HAP-1 (cell line): Measurements from ENCODE around the gene SCGB1D1.

Experiments used
- DNase-seq, 2 experiments: peaks; one replicate each; pipeline ENCODE4 v3.0.0-alpha.2; 2016 to 2020; ENCODE audit warnings: low spot score in 2 of 2
- H3K27me3 ChIP-seq: fragments of 250-450 bp; sonication (Bioruptor Pico); 2 replicates; pipeline ENCODE4 v1.5.1; 2020; ENCODE audit warnings: low read depth, mild to moderate bottlenecking, moderate library complexity
- H3K36me3 ChIP-seq: fragments of 250-450 bp; sonication (Bioruptor Pico); replicated peaks from 2 replicates; pipeline ENCODE4 v1.5.1; 2020; ENCODE audit warnings: mild to moderate bottlenecking
- H3K4me1 ChIP-seq: fragments of 250-450 bp; sonication (Bioruptor Pico); 2 replicates; pipeline ENCODE4 v1.5.1; 2020; ENCODE audit warnings: mild to moderate bottlenecking
- H3K4me3 ChIP-seq: fragments of 250-450 bp; sonication (Bioruptor Pico); 2 replicates; pipeline ENCODE4 v1.5.1; 2020; ENCODE audit warnings: mild to moderate bottlenecking, moderate library complexity
- H3K9me3 ChIP-seq: fragments of 250-450 bp; sonication (Bioruptor Pico); 2 replicates; pipeline ENCODE4 v1.5.1; 2020; ENCODE audit warnings: mild to moderate bottlenecking, moderate library complexity
- in situ Hi-C: fragments of 300-500 bp; cut with MboI; formaldehyde crosslinking; loops from 3 replicates; pipeline ENCODE4 v1.14.3; 2020; ENCODE audit warnings: low sequenced_read_pairs, inconsistent platforms, mixed read lengths

SCGB1D1 gene

GRCh38 chr11:62221498-62221897 lies 31.5 kb downstream of the SCGB1D1 start:
- DNase-seq = no peak
- in situ Hi-C loops = no loop called here
- H3K4me1 ChIP-seq = no peaks in the 10 kb centered on the region
- no peaks in the 10 kb centered on the region for H3K36me3 ChIP-seq
- H3K9me3 ChIP-seq = peaks cover 8% of the 10 kb centered on the region
- no peak overlapping the region for H3K4me3 ChIP-seq
- H3K27me3 ChIP-seq = no peaks in the 10 kb centered on the region

GRCh38 chr11:62223095-62223494 lies 33.1 kb downstream of the SCGB1D1 start:
- in situ Hi-C loops = no loop called here
- Histone ChIP-seq H3K27me3 (no peaks in the 10 kb centered on the region), H3K4me3 (no peak overlapping the region), H3K9me3 (peaks cover 8% of the 10 kb centered on the region), H3K4me1 (no peaks in the 10 kb centered on the region), H3K36me3 (no peaks in the 10 kb centered on the region)
- no peak for DNase-seq

DNA sequence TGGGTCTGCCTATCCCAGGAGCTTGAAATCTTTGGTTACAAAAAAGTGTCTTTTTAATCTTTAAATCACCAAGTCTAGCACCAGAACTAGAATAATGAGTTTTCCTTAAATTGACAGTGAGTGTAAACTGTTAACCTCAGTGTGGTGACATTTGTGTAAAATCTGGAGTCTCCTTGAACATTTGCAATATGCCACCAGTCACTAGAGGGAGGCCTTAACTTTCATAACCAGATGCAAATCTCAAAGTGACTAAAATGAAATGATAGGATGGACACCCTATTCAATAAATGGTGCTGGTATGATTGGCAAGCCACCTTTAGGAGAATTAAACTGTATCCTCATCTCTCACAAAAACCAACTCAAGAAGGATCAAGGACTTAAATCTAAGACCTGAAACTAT lies 43.7 kb downstream of the SCGB1D1 start:
- DNase-seq = no peak
- H3K27me3 ChIP-seq = peaks cover 9% of the 10 kb centered on the region
- no peaks in the 10 kb centered on the region for H3K36me3 ChIP-seq
- no peaks in the 10 kb centered on the region for H3K9me3 ChIP-seq
- in situ Hi-C loops = no loop called here
- H3K4me1 ChIP-seq = no peaks in the 10 kb centered on the region
- H3K4me3 ChIP-seq = no peak overlapping the region

DNA sequence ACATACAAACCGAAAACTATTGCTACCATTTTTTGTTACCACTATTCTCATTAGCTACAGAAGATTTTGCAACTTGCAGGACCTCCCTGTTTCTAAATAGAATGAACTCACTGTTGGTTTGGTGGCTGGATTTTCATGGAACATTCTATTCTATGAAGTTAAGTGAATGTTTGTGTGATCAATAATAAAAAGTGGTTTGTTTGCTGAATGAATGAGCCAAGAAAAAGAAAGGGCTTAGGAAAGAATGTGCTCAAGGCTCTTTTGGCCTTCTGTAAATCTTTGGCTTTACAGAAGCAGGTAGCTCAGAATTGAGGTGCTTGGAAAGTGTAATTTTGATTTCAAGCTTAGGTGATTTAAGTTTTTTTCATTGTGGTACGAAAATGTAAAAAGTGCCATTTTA lies 46.2 kb downstream of the SCGB1D1 start:
- in situ Hi-C loops = no loop called here

GRCh38 chr11:62237499-62237898 lies 47.5 kb downstream of the SCGB1D1 start:
- DNase-seq = no peak
- H3K27me3 ChIP-seq = peaks cover 9% of the 10 kb centered on the region
- in situ Hi-C loops = no loop called here
- H3K9me3 ChIP-seq = no peaks in the 10 kb centered on the region
- H3K4me3 ChIP-seq = no peak overlapping the region
- no peaks in the 10 kb centered on the region for H3K4me1 ChIP-seq
- H3K36me3 ChIP-seq = no peaks in the 10 kb centered on the region

More for the DNA sequence above, 46.2 kb downstream of the SCGB1D1 start:
- peaks cover 9% of the 10 kb centered on the region for H3K27me3 ChIP-seq
- no peaks in the 10 kb centered on the region for H3K4me1 ChIP-seq
- H3K4me3 ChIP-seq = no peak overlapping the region
- no peaks in the 10 kb centered on the region for H3K9me3 ChIP-seq
- DNase-seq = no peak
- no peaks in the 10 kb centered on the region for H3K36me3 ChIP-seq

DNA sequence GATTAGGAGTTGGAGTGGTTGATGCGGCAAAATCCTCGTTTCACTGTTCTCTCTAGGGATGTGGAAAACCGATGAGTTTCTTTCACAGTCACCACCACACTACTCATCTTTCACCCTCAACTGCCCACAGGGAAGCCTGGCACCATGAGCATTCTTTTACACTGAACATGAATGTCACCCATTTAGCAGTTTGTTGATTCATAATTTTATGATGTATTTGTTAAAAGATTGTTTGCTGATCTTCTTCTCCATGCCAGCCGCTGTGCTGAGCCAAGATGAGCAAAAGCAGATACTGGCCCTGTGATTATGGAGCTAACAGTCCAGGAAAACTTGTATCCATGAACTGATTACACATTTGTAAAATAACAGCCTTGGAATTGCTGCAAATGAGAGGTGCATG lies 48.1 kb downstream of the SCGB1D1 start:
- no peaks in the 10 kb centered on the region for H3K36me3 ChIP-seq
- DNase-seq = no peak
- no peaks in the 10 kb centered on the region for H3K4me1 ChIP-seq
- in situ Hi-C loops = no loop called here
- H3K9me3 ChIP-seq = no peaks in the 10 kb centered on the region
- H3K4me3 ChIP-seq = no peak overlapping the region
- H3K27me3 ChIP-seq = peaks cover 9% of the 10 kb centered on the region

- in situ Hi-C loops = loop anchor here (10.0 kb wide), 1 partner anchor 134 kb away; no protein-coding TSS in a partner anchor
- Histone ChIP-seq H3K27me3 (peaks cover 6% of the 10 kb centered on the region), H3K4me3 (no peak overlapping the region), H3K36me3 (no peaks in the 10 kb centered on the region), H3K9me3 (no peaks in the 10 kb centered on the region), H3K4me1 (no peaks in the 10 kb centered on the region)
- DNase-seq = no peak
Measured at GRCh38 chr11:62241095-62241494, 51.1 kb downstream of the SCGB1D1 start.

- in situ Hi-C loops = loop anchor here (10.0 kb wide), 1 partner anchor 133 kb away; no protein-coding TSS in a partner anchor
- Histone ChIP-seq H3K4me1 (no peaks in the 10 kb centered on the region), H3K36me3 (no peaks in the 10 kb centered on the region), H3K9me3 (no peaks in the 10 kb centered on the region), H3K4me3 (no peak within 1 kb of the TSS), H3K27me3 (no peaks in the 10 kb centered on the region; the same call in 1 of the 2 replicates)
- no peak for DNase-seq
Measured at GRCh38 chr11:62242021-62242420, 52.0 kb downstream of the SCGB1D1 start, which contains the start of gene SCGB1D2. SCGB1D2 (plus strand) TSS chr11:62242239; CDS start chr11:62242308, 69 bp downstream.
